ENCODE results near the gene LTA.
A peak's percentile ranks its signal among the peaks of the same experiment; 100 is the strongest.

Gene LTA

DNA sequence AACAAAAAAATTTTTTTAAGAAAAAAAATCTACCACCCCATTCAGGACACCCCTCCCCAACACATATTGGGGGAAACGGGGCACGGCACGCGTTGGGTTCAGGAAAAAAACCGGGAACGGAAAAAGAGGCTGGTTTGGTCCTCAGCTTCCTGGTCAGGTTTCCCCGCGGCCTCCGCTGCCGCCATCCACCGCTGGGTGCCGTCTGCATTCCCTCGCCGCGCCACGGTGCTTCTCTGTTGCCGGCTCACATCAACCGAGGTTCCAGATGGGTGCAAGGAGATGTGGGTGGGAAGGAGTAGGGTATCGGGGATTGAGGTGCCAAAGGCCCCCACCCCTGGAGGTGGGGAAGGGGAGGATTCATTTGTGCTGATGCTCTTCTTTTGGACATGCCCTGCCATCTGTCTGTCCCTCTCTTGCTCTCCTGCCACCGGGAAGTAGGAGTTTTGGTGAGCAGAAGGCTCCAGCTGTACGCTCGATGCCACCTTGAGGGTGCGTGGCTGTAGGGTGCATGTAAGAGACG lies 37.5 kb upstream of the LTA start:
- no peak for DNase-seq
- Mint-ChIP-seq H3K4me3 (no peak overlapping the region), H3K36me3 (peaks cover 86% of the 10 kb centered on the region), H3K4me1 (peaks cover 54% of the 10 kb centered on the region), H3K9me3 (no peaks in the 10 kb centered on the region), H3K27me3 (no peaks in the 10 kb centered on the region), H3K27ac (no peak overlapping the region)
- CTCF ChIA-PET, result no interaction called here

- Mint-ChIP-seq H3K27ac (no peak overlapping the region), H3K27me3 (no peaks in the 10 kb centered on the region), H3K4me1 (peaks cover 65% of the 10 kb centered on the region), H3K36me3 (peaks cover 85% of the 10 kb centered on the region), H3K9me3 (no peaks in the 10 kb centered on the region), H3K4me3 (no peak overlapping the region)
- no peak for DNase-seq
- CTCF ChIA-PET, result interaction anchor here (1.4 kb wide), 1 partner anchor 62 kb away, joined by 5 read pairs; no protein-coding TSS in a partner anchor
Measured at GRCh38 chr6:31535538-31536324, 36.4 kb upstream of the LTA start.

DNA sequence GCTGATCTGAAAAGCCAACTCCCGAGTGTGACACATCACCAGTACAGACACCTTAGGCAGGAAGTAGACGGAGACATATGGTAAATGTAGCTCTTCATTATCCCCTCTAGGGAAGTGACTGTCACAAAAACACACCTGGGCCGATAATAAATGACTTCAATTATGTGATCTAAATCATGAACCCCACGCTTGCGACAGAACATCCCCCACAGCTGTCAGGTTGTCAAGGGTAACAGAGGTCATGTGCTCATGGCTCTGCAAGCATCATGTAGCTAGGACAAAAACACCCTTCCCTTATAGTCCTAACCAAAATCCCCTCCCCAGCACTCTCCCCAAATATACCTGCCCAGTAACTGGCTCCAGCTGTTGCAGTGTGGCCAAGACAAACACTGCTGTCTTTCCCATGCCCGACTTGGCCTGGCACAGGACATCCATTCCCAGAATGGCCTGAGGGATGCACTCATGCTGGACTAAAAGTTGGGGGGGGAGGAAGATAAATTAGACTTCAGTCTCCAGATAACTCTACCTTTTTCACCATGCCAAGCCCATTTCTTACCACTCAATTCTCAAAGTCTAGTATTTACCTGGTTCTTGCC lies 33.2 kb upstream of the LTA start:
- DNase-seq, result no peak
- H3K4me3 Mint-ChIP-seq, result peak overlapping the region; percentile 99
- no peaks in the 10 kb centered on the region for H3K9me3 Mint-ChIP-seq
- H3K36me3 Mint-ChIP-seq, result peaks cover 67% of the 10 kb centered on the region
- H3K4me1 Mint-ChIP-seq, result peaks cover 69% of the 10 kb centered on the region
- H3K27ac Mint-ChIP-seq, result peak overlapping the region; percentile 6
- CTCF ChIA-PET, result interaction anchor here (1.3 to 5.9 kb wide), 2 partner anchors 42 to 58 kb away, joined by 3 to 31 read pairs; no protein-coding TSS in a partner anchor
- H3K27me3 Mint-ChIP-seq, result no peaks in the 10 kb centered on the region

DNA sequence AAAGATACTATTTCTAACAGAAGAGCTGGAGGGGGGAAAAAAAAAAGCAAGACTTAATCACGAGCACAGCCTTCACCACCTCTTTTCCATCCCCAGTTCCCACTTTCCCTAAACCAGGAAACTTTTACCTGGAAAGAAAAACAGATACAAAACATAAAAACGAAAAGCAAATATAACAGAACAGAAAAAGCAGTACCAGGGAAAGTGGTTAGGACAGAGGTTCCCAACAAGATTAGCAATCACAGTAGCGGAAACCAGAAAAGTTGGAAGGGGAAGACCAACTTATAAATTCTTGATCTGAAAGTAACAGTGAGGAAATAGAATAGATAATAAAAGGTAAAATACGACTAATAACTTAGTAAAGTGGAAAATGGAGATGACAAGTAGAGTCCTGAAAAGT lies 31.4 kb upstream of the LTA start:
- CTCF ChIA-PET, result interaction anchor here (0.7 to 5.9 kb wide), 6 partner anchors 10 to 140 kb away, joined by 3 to 31 read pairs (median 9); no protein-coding TSS in a partner anchor
- DNase-seq, result no peak
- Mint-ChIP-seq H3K4me3 (peak overlapping the region; percentile 99), H3K27ac (peak overlapping the region; percentile 98), H3K9me3 (no peaks in the 10 kb centered on the region), H3K36me3 (peaks cover 51% of the 10 kb centered on the region), H3K4me1 (peaks cover 68% of the 10 kb centered on the region), H3K27me3 (no peaks in the 10 kb centered on the region)

DNA sequence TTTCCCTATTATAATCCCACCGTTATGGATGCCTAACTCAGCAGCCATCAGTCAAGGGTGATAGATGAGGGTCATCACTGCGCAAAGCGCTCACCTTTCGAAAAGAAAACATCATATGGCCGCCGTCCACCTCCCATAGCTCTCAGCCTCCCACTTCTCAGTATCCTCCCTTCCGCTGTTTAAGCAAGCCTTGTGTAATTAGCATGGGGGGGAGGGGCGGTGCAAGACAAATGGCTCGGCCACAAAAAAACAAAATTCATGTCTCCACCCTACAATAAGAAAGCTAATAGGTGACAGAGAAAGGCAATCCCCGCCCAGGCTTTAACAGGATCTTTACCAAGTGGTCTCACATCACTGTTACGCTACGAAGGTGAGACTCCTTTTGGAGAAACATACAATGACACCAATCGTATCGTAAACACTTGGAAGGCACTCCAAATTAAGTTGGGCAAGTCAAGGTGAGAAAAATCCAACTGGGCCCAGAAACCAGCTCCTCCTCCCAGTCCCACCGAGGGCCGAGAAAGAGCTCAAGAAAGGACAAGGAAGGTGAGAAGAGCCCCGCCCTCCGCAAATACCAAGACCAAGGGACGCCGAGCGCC lies 30.9 kb upstream of the LTA start:
- peak overlapping the region; percentile 99 for H3K4me3 Mint-ChIP-seq
- peak; percentile 80 for DNase-seq
- CTCF ChIA-PET, result interaction anchor here (0.7 to 5.9 kb wide), 8 partner anchors 10 to 144 kb away, joined by 3 to 31 read pairs (median 4); partner anchors contain the start of gene NCR3
- peaks cover 67% of the 10 kb centered on the region for H3K4me1 Mint-ChIP-seq
- peak overlapping the region; percentile 98 for H3K27ac Mint-ChIP-seq
- H3K27me3 Mint-ChIP-seq, result no peaks in the 10 kb centered on the region
- no peaks in the 10 kb centered on the region for H3K9me3 Mint-ChIP-seq
- peaks cover 45% of the 10 kb centered on the region for H3K36me3 Mint-ChIP-seq

DNA sequence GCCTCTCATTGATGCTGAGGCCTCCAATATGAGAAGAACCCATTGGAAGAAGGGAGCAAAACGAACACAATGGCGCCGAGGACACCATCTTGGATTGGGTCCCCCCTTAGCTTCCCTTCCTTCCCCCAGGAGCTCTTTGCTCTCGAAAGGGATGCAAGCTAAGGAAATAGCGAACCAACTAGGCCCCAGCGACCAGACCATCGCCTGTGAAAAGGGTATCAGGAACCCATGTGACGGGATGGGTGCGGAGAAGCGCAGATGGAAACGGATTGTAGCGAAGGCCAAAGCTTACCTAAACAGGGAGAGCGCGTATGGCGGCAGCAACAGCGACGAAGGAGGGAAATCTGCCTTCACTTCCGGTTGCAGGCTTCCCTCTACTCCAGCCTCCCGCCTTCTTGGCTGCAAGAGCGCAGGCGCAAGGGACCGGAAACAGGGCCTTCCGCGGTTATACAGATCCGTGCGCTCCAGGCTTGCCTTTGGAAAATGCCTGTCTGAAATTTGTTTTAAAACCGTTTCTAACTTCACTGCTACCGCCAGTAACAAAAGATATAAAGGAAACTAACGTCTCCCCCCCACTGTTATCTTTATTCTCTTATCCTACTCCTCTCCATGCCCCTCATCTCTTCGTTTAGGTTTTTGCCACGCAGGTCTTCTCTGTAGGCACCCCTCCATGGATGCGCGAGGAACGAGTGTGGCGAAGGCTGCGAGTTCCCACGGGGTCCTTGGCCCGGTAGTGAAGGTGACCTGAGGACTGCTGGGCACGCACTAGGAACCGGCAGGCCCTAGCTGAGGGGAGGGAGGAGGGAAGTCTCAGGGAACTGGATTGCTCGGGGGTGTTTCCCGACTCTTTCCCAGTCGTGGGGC lies 30.2 kb upstream of the LTA start, which contains the start of gene DDX39B:
Gene DDX39B (minus strand): TSS at position 346 of the 864 bp plus-strand sequence. CDS start 1,471 bp downstream, outside the sequence.
- DNase-seq, result peak; percentile 95
- Mint-ChIP-seq H3K36me3 (peaks cover 39% of the 10 kb centered on the region), H3K9me3 (no peaks in the 10 kb centered on the region), H3K4me1 (peaks cover 68% of the 10 kb centered on the region), H3K4me3 (peak within 1 kb of the TSS; percentile 99), H3K27me3 (no peaks in the 10 kb centered on the region), H3K27ac (peak within 1 kb of the TSS; percentile 98)
- CTCF ChIA-PET, result interaction anchor here (1.1 to 5.9 kb wide), 8 partner anchors 9 to 321 kb away, joined by 3 to 31 read pairs (median 4); partner anchors contain the start of gene NCR3

DNA sequence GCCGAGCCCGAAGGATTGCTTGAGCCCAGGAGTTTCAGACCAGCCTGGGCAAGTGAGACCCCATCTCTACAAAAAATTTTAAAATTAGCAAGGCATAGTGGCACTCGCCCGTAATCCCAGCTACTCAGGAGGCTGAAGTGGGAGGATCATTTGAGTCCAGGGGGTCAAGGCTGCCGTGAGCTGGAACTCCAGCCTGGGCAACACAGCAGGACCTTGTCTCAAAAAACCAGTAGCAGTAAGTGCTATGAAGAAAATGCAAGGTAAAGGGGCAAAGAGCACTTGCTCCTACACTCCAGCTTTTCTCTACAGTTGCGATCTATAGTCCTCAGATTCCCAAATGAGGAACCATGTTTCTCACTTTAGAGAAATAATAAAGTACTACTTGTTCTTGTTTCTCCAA lies 28.4 kb upstream of the LTA start:
- CTCF ChIA-PET, result interaction anchor here (5.9 kb wide), 1 partner anchor 54 kb away, joined by 31 read pairs; no protein-coding TSS in a partner anchor
- H3K9me3 Mint-ChIP-seq, result no peaks in the 10 kb centered on the region
- H3K4me1 Mint-ChIP-seq, result peaks cover 74% of the 10 kb centered on the region
- peaks cover 28% of the 10 kb centered on the region for H3K36me3 Mint-ChIP-seq
- H3K27me3 Mint-ChIP-seq, result no peaks in the 10 kb centered on the region
- H3K4me3 Mint-ChIP-seq, result peak overlapping the region; percentile 99
- DNase-seq, result no peak
- no peak overlapping the region for H3K27ac Mint-ChIP-seq

GRCh38 chr6:31544676-31545075 lies 27.4 kb upstream of the LTA start:
- CTCF ChIA-PET, result interaction anchor here (17.7 kb wide), 1 partner anchor 44 kb away, joined by 1087 read pairs; the partner anchor contains the start of genes LST1, LTB, NCR3 and TNF
- DNase-seq, result no peak
- peaks cover 20% of the 10 kb centered on the region for H3K36me3 Mint-ChIP-seq
- H3K27ac Mint-ChIP-seq, result no peak overlapping the region
- H3K4me1 Mint-ChIP-seq, result peaks cover 73% of the 10 kb centered on the region
- no peaks in the 10 kb centered on the region for H3K9me3 Mint-ChIP-seq
- H3K27me3 Mint-ChIP-seq, result no peaks in the 10 kb centered on the region
- no peak overlapping the region for H3K4me3 Mint-ChIP-seq

GRCh38 chr6:31545291-31545690 lies 26.8 kb upstream of the LTA start:
- Mint-ChIP-seq H3K36me3 (peaks cover 19% of the 10 kb centered on the region), H3K4me1 (peaks cover 67% of the 10 kb centered on the region), H3K4me3 (no peak overlapping the region), H3K27me3 (no peaks in the 10 kb centered on the region), H3K27ac (no peak overlapping the region), H3K9me3 (no peaks in the 10 kb centered on the region)
- CTCF ChIA-PET, result interaction anchor here (1.3 to 17.7 kb wide), 2 partner anchors 44 to 193 kb away, joined by 4 to 1087 read pairs; partner anchors contain the start of genes LST1, LTB, NCR3 and TNF
- no peak for DNase-seq

DNA sequence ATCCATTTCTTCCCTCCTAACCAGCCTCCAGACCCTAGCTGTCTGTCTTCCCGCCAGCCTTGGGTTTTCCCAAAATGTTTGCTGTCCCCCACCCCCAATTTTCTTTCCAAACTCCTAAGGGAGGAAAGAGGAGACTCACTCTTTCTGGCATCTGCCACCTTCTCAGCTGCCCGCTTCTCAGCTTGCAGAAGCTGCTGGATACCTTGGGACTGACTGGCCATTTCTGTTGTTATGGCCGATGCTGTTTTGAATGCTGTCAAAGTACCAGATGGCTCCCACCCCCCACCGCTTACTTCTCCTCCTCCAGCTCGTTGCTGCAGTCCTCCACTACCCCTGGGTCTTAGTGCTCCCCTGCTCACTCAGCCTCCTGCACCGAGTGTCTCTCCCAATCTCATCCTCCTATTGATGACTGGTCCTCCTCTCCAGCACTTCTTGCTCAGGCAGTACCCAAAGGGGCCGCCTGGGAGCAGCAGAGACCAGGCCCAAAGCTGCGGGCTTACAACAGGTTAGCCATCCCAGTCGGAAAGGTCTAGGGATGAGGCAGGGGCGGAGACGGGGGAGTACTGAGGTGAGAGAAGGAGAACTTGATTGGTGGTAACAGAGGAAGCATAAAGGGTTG lies 25.6 kb upstream of the LTA start, which contains the start of gene ATP6V1G2:
Gene ATP6V1G2 (minus strand): TSS at position 270 of the 619 bp plus-strand sequence. CDS start 49 bp downstream, at position 221.
- peaks cover 15% of the 10 kb centered on the region for H3K36me3 Mint-ChIP-seq
- no peaks in the 10 kb centered on the region for H3K9me3 Mint-ChIP-seq
- peak within 1 kb of the TSS; percentile 90 for H3K27ac Mint-ChIP-seq
- no peaks in the 10 kb centered on the region for H3K27me3 Mint-ChIP-seq
- peaks cover 68% of the 10 kb centered on the region for H3K4me1 Mint-ChIP-seq
- DNase-seq, result peak; percentile 93
- CTCF ChIA-PET, result interaction anchor here (0.7 to 17.7 kb wide), 11 partner anchors 13 to 192 kb away, joined by 3 to 1087 read pairs (median 4); partner anchors contain the start of genes AIF1, LST1, LTB and NCR3
- peak within 1 kb of the TSS; percentile 80 for H3K4me3 Mint-ChIP-seq

GRCh38 chr6:31546958-31547726 lies 24.9 kb upstream of the LTA start, which contains the start of gene NFKBIL1:
TSS of gene NFKBIL1 (plus strand) at chr6:31547608. CDS start at chr6:31547695, 87 bp downstream.
- no peaks in the 10 kb centered on the region for H3K9me3 Mint-ChIP-seq
- H3K36me3 Mint-ChIP-seq, result peaks cover 13% of the 10 kb centered on the region
- peak within 1 kb of the TSS; percentile 80 for H3K4me3 Mint-ChIP-seq
- DNase-seq, result peak; percentile 95
- no peaks in the 10 kb centered on the region for H3K27me3 Mint-ChIP-seq
- CTCF ChIA-PET, result interaction anchor here (0.7 to 17.7 kb wide), 7 partner anchors 12 to 405 kb away, joined by 3 to 1087 read pairs (median 4); partner anchors contain the start of genes LST1, LTB, NCR3 and TNF
- H3K4me1 Mint-ChIP-seq, result peaks cover 72% of the 10 kb centered on the region
- peak within 1 kb of the TSS; percentile 90 for H3K27ac Mint-ChIP-seq

Data from activated naive CD4-positive, alpha-beta T cell treated with anti-CD3 and anti-CD28 coated beads, Interleukin-2, amount 10 ng/mL, durations not matched to agents 7 days and 5 days (primary cell).